GM21717 (cell line): Measurements from ENCODE around the gene DAW1.

ENCODE experiments used
- ATAC-seq: cut with Tn5 transposase; IDR thresholded peaks from one replicate; pipeline ENCODE4 v1.9.1; 2021; ENCODE audit warnings: mild to moderate bottlenecking, moderate library complexity; ENCODE audit not compliant: unreplicated experiment

DAW1 gene

GRCh38 chr2:227861011-227861410 is 10.4 kb upstream of the DAW1 start:
- ATAC-seq: no peak

- no peak for ATAC-seq
Measured at GRCh38 chr2:227862227-227862740, 9.1 kb upstream of the DAW1 start.

- ATAC-seq: no peak
Measured at GRCh38 chr2:227862741-227863588, 8.5 kb upstream of the DAW1 start.

DNA sequence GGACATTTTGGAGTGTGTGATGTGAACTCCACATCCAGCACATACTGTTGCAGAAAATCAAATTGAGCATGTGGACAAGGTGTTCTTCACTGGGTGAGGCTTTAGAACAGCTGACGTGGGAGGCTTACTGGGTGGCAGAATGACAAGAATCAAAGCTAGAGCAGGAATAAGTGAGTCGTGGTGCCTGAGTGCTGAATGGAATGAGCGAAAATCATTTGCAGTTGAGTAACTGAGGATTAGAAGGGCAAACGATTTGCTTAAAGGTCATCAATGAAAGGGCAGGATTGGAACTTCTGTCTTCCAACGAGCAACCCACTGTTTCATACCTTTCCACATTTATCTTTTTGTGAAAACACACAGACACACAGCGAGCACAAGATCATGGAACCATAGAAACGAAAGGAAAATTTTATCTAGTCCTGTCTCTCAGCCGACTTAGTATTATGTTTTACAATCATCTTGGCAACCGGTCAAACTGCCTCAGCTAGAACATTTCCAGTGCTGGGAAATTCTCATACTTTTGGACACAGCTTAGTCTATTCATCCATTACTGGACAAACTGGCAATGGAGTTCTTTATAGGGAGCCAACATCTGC is 7.2 kb upstream of the DAW1 start:
- no peak for ATAC-seq

DNA sequence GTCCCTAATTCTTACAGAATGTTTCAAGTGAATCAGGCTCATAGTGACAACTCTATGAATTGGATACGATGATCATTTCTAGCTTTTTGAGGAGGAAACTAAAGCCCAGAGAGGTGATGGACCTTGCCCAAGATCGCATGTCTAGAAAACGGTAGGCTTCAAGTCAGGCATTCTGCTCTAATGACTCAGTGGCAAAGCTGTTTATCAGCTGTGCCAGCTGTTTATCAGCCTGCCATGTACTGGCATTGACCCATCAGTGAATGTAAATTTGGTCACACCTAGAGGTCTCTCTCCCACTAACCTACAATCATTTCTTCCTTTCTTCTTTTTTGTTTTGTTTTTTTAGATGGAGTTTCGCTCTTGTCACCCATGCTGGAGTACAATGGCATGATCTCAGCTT is 6.1 kb upstream of the DAW1 start:
- no peak for ATAC-seq

DNA sequence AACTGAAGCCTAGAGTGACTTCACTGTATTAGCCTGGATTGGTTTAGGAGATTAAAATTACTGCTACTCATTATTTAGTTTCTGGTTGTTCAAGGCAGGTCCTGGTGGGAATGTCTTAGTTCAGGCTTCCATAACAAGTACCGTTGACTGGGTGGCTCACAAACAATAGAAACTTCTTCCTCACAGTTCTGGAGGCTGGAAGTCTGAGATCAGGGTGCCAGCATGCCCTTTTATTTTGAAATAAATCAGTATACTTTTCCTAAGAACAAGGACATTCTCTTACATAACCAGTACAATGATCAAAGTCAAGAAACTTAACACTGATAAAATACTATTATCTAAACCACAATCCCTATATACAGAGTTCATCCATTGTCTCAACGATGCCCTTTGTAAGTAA is 4.0 kb upstream of the DAW1 start:
- no peak for ATAC-seq

- no peak for ATAC-seq
Measured at GRCh38 chr2:227870710-227871374, 589 bp upstream of the DAW1 start.

- no peak for ATAC-seq
Measured at GRCh38 chr2:227872676-227873075, 1.2 kb downstream of the DAW1 start.

DNA sequence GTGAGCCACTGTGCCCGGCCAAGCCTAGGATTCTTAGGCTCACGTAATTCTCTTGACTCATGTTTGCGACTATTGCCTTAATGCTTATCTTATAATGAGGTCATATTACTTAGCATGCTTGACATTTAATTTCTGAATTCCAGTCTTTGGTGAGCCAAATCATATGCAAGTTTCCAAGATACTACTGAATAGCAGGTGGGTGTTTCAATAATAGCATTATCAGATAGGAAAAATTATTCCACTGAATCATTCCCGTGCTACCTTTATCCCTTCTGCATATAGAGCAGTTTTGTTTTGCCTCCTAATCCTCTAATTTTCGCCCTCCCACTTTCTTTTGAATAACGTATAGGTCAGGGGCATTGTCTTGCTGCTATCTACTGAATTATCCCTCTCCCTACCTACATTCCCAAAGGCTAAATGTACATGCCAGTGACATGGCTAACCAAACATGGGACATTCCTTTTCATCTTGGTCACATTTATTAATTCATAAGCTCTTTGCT is 4.9 kb downstream of the DAW1 start:
- ATAC-seq: no peak

DNA sequence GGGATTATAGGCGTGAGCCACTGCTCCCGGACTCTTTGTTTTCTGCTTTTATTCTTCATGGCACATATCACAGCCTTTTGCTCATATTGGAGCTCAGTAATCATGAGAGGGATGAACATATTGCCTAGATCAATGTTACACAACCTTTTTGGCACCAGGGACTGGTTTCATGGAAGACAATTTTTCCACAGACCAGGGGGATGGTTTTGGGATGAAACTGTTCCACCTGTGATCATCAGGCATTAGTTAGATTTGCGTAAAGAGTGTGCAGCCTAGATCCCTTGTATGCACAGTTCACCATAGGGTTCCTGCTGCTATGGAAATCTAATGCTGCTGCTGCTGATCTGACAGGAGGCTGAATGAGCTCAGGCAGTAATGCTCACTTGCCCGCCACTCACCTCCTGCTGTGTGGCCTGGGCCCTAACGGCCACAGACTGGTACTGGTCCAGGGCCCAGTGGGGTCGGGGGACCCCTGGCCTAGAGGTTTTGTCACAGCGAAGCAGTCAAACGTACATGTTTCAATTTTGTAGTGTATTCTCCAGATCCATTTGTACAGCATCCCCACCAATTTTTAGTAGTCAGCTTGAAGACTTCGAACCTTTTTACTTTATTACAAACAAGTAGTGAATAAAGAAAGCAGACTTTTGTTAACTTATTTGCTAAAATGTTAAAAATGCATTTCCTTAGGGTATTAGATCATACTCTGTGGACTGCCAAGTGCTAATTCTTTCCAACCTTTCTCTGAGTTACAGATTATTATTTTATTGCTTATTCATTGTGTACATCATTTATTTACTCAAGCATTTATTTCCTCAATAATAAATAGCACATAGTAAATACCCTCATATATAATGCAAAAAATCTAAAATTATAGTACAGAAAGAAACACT is 6.2 kb downstream of the DAW1 start:
- ATAC-seq: no peak

DNA sequence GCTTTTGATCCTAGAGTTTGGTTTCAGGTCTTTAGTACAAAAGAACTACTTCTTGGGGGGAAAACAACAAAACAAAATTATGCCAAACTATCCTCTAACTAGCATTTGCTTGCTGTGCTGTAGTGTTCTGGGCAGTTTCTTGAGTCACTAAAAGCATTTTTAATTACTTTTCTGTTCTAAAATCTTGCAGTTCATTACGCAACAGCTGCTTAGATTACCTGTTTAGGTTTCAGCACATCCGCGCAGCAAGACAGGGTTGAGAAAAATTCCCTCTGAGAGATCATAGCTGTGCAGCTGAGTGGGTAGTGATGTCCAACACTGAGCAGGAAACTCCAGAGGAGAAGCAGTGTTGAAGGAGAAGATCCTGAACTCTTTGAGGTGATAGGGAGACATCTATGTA is 9.0 kb downstream of the DAW1 start:
- ATAC-seq: no peak

GRCh38 chr2:227881866-227882517 is 10.6 kb downstream of the DAW1 start:
- peak; percentile 71 for ATAC-seq

GRCh38 chr2:227884511-227884947 is 13.1 kb downstream of the DAW1 start:
- peak; percentile 93 for ATAC-seq

DNA sequence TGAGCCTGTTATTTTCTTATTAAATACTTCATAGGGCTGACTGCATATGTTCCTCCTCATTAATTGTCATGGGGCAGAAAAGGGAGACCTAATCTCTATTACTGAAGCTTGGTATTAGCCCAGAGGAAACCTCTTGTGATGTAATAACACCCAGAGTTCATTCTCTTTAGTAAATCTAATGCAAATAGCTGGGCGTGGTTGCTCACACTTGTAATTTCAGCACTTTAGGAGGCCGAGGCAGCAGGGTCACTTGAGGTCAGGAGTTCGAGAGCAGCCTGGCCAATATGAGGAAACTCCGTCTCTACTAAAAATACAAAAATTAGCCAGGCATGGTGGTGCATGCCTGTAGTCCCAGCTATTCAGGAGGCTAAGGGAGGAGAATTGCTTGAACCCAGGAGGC is 14.7 kb downstream of the DAW1 start:
- ATAC-seq: no peak

GRCh38 chr2:227888289-227888688 is 16.9 kb downstream of the DAW1 start:
- no peak for ATAC-seq

DNA sequence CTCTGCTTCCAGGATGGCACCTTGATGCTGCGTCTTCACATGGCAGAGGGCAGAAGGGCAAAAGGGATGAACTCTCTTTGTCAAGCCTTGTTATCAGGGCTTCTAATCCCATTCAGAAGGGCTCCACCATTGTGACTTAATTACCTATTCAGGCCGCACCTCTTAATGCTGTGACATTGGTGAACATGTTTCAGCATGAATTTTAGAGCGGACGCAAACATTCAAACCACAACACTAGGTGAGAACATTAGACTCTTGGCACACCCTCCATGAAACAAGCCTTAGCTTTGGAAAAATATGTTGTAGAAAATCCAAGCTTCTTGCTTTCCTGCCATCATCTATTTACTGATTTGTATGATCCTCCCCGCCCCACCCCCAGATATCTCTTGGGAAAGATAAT is 17.9 kb downstream of the DAW1 start:
- no peak for ATAC-seq

GRCh38 chr2:227890495-227891079 is 19.2 kb downstream of the DAW1 start:
- peak; percentile 83 for ATAC-seq

DNA sequence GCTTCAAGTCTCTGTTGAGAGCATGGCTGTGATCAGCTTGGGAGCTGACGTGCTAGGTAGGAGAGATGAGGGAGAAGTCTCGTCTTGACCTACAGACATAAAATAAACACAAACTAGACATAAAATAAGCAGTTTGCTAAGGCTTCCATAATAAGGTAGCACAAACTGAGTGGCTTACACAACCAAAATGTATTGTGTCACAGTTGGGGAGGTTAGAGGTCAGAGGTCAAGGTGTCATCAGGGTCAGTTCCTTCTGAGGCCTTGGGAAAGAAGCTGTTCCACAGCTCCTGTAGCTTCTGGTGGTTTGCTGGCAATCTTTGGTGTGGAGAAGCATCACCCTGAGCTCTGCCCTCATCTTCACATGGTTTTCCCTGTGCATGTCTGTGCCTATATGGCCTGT is 20.2 kb downstream of the DAW1 start:
- ATAC-seq: no peak

DNA sequence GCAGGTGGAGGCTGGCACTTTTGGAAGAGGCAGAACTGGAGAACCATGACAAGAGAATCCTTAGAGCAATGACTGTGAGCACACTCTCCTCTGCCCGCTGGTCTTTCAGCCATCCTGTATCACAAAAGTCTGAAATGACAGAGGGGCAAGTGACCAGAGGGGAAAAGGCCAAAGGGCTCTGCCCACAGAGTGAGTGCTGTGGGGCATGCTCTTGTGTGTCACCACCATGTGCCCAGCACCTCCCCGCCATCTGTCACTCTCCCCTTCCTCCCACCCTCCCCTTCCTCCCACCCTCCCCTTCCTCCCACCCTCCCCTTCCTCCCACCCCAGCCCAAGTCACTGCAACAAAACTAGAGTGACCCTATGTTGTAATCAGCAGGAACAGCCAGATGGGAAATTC is 31.9 kb downstream of the DAW1 start:
- no peak for ATAC-seq

DNA sequence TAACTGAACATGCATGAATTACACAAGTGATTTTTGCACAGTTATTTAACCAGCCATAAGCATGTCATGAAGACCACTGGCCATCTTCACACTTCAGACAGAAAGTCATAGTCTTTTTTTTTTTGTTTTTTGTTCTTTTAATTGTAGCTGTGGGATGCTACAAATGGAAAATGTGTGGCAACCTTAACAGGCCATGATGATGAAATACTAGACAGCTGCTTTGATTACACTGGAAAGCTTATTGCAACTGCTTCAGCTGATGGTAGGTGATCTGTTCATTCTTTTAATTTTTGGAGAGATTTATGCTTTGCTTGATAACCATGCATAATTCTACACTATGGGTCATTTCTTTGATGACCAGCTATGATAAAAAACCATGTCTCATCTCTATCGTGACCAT is 35.6 kb downstream of the DAW1 start:
- ATAC-seq: no peak
